ENCODE data around the gene GFOD2. TPM values are rescaled to one million over a fixed set of nuclear protein-coding genes. Genes with fewer than 3 reads are reported as not detected.
"Not testable (repeated sequence)": the region's sequence is repeated elsewhere in the genome, so short reads cannot be mapped to it uniquely, and the experiment has no call there.

GFOD2 gene
- total and polyA plus RNA-seq, 11 donors, result 6.5 to 15.4 (median 9.8) TPM

DNA sequence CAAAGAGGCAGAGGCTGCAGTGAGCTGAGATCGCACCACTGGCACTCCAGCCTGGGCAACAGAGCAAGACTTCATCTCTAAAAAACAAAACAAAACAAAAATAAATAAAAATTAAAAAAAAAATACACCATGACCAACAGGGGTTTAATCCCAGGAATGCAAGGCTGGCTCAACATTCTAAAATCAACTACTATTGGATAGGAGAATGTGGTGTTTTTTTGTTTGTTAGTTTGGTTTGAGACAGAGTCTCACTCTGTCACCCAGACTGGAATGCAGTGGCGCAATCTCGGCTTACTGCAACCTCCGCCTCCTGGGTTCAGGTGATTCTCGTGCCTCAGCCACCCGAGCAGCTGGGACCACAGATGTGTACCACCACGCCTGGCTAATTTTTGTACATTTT lies 19.9 kb downstream of the GFOD2 start:
- H3K4me3 ChIP-seq, result no peak overlapping the region
- WGBS, 4 donors, result 96 to 98% (median 97%) methylated on average over 7 of the region's 7 CpGs
- H3K4me1 ChIP-seq, result peaks cover 0 to 13% (median 0%) of the 10 kb centered on the region in 12 donors
- no peak for DNase-seq
- TF ChIP-seq POLR2A (IDR thresholded peaks at IDR 0.05), result no peak
- TF ChIP-seq, protein P1, sequence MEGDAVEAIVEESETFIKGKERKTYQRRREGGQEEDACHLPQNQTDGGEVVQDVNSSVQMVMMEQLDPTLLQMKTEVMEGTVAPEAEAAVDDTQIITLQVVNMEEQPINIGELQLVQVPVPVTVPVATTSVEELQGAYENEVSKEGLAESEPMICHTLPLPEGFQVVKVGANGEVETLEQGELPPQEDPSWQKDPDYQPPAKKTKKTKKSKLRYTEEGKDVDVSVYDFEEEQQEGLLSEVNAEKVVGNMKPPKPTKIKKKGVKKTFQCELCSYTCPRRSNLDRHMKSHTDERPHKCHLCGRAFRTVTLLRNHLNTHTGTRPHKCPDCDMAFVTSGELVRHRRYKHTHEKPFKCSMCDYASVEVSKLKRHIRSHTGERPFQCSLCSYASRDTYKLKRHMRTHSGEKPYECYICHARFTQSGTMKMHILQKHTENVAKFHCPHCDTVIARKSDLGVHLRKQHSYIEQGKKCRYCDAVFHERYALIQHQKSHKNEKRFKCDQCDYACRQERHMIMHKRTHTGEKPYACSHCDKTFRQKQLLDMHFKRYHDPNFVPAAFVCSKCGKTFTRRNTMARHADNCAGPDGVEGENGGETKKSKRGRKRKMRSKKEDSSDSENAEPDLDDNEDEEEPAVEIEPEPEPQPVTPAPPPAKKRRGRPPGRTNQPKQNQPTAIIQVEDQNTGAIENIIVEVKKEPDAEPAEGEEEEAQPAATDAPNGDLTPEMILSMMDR (IDR thresholded peaks at IDR 0.05), result no peak
- no peak overlapping the region for H3K27ac ChIP-seq
- intact Hi-C loops (cut with DNase I), result no loop called here
- H3K9me3 ChIP-seq, result peaks cover 0 to 8% (median 0%) of the 10 kb centered on the region in 12 donors
- no peaks in the 10 kb centered on the region for H3K27me3 ChIP-seq
- no peak for ATAC-seq
- H3K36me3 ChIP-seq, result peaks cover 0 to 13% (median 2%) of the 10 kb centered on the region in 9 donors

DNA sequence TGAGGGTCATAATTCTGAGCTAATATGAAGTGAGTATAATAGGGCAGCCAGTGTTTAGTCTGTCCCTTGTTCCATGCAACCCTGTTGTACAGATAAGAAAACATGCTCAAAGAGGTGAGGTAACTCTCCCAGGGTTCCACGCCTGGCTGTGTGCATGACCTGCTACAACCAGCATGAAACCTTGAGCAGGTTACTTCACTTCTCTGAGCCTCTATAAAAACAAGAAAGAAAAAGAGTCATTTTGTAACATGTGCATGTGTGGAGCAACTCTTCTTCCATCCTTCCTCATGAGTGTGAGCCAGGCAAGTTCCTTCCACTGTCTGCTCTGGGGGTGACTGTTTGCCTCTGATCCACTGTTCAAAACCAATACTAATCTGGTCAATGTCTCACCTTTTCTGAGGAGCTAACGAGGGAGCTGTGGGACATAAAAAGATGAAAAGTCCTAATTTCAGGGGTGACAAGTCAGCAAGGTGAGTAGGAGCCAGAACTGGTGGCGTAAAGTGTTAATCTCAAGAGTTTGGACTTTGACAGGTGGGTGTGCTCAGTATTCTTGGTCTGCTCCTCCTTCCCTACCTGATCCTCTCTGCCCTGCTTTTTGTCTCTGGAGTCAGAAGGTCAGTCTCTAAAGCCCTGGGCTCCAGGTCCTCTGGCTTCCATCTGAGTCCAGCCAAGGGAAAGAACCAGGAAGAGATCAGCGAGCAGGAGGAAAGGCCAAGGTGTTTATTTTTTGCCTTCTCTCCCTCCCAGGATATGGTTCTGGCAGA lies 21.5 kb downstream of the GFOD2 start:
- intact Hi-C loops (cut with DNase I), result no loop called here
- ATAC-seq (no peak), DNase-seq (no peak)
- Histone ChIP-seq H3K4me3 (no peak overlapping the region), H3K36me3 (peaks cover 0 to 13% (median 2%) of the 10 kb centered on the region in 9 donors), H3K27me3 (no peaks in the 10 kb centered on the region), H3K27ac (no peak overlapping the region), H3K9me3 (peaks cover 0 to 8% (median 0%) of the 10 kb centered on the region in 12 donors), H3K4me1 (peaks cover 0 to under 1% (median 0%) of the 10 kb centered on the region in 12 donors)
- WGBS, 4 donors, result 80 to 95% (median 91%) methylated on average over 4 of the region's 4 CpGs
- TF ChIP-seq, protein P1 (IDR thresholded peaks at IDR 0.05), result no peak
- TF ChIP-seq POLR2A (IDR thresholded peaks at IDR 0.05), result no peak

DNA sequence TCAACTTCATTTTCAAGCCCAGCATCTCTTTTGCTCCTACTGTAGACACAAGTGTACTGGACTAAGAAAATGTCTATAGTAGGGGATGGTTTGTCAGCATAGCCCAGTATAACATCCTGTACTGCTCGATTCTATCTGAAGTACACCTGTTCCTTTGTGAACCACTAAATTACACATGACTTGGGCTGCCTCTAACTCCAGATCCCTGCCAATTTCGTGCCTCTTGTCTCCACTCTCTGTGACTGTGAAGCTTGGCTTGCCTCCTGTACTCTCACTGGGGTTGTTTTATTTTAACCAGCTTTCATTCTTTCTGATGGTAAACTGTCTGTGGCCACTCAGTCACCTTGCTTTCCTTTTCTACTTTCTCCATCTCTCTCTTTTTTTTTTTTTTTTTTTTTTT lies 24.5 kb downstream of the GFOD2 start:
- Histone ChIP-seq H3K27me3 (no peaks in the 10 kb centered on the region), H3K4me1 (no peaks in the 10 kb centered on the region), H3K9me3 (peaks cover 0 to 8% (median 0%) of the 10 kb centered on the region in 12 donors), H3K36me3 (peaks cover 0 to 13% (median 0%) of the 10 kb centered on the region in 9 donors), H3K4me3 (no peak overlapping the region), H3K27ac (no peak overlapping the region)
- WGBS, 4 donors, result 41 to 47% (median 44%) methylated on average over 2 of the region's 2 CpGs
- TF ChIP-seq, protein P1 (IDR thresholded peaks at IDR 0.05), result no peak
- no peak for TF ChIP-seq POLR2A (IDR thresholded peaks at IDR 0.05)
- DNase-seq (no peak), ATAC-seq (peak in 3 of 4 donors; percentile 49 to 82 (median 74))
- intact Hi-C loops (cut with DNase I), result no loop called here

DNA sequence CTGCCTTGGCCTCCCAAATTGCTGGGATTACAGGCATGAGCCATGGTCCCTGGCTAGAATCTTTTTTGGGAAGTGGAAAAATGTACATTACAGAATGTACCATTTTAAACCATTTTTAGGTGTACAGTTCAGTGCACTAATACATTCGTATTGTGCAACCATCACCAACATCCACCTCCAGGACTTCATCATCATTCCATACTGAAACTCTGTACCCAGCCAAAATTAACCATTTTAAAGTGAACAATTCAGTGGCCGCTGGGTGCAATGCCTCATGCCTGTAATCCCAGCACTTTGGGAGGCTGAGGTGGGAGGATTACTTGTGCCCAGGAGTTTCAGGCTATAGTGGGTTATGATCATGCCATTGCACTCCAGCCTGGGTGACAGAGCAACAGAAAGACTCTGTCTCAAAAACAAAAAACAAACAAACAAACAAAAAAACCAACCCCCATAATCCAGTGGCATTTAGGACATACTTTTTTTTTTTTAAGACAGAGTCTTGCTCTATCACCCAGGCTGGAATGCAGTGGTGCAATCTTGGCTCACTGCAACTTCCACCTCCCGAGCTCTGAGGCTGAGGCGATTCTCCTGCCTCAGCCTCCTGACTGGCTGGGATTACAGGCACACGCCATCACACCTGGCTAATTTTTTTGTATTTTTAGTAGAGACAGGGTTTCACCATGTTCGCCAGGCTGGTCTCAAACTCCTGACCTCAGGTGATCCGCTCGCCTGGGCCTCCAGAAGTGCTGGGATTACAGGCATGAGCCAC lies 25.4 kb downstream of the GFOD2 start:
- H3K27me3 ChIP-seq; DNase-seq; ATAC-seq; H3K4me1 ChIP-seq; intact Hi-C loops (cut with DNase I); H3K9me3 ChIP-seq; H3K27ac ChIP-seq; H3K4me3 ChIP-seq: not testable (repeated sequence)
- 94 to 96% (median 94%) methylated on average over 8 of the region's 8 CpGs for WGBS, 4 donors
- peaks cover 0 to 11% (median 0%) of the 10 kb centered on the region in 9 donors for H3K36me3 ChIP-seq

All from heart left ventricle (tissue), 16 donors.